Epidermal melanocyte (primary cell): Measurements from ENCODE around the gene CFAP69.
"Not testable (repeated sequence)": the region's sequence is repeated elsewhere in the genome, so short reads cannot be mapped to it uniquely, and the experiment has no call there.

Experiments used
- DNase-seq: peaks from one replicate; pipeline ENCODE4 v3.0.0; 2011; ENCODE audit warnings: low spot score; ENCODE audit not compliant: insufficient read length

The CFAP69 gene

DNA sequence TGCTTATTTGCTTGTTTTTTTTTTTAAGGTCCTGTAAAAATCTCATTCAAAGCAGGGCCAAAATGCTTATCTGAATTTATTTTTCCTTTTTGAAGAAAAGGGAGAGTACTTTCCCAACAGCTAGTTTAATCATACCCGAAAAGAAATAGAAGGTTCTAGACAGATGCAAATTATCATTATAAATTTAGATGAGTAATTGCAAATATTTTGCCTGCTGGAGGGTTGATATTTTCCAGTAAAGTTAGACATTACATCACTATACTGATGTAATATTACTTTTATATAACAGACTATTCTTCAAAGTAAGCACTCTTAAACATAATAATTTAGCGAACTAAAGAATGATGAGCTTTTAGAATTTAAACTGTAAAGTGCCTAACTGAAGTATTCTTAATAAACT, 14.1 kb upstream of the CFAP69 start:
- DNase-seq, result no peak

DNA sequence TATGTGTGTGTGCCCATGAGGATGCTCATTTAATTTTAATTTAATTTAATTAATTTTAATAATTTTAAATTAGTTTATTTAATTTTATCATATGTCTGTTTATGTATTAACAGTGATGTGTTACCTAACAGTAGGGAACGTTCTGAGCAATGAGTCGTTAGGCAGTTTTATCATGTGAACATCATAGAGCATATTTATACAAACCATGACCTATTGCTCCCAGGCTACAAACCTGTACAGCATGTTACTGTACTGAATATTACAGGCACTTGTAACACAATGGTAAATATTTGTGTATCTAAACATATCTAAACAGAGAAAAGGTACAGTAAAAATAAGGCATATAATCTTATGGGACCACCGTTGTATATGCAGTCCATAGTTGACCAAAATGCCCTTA, 13.7 kb upstream of the CFAP69 start:
- no peak for DNase-seq

- no peak for DNase-seq
These were observed 12.5 kb upstream of the CFAP69 start for GRCh38 chr7:90232430-90232829.

GRCh38 chr7:90233569-90233968, 11.4 kb upstream of the CFAP69 start:
- no peak for DNase-seq

DNA sequence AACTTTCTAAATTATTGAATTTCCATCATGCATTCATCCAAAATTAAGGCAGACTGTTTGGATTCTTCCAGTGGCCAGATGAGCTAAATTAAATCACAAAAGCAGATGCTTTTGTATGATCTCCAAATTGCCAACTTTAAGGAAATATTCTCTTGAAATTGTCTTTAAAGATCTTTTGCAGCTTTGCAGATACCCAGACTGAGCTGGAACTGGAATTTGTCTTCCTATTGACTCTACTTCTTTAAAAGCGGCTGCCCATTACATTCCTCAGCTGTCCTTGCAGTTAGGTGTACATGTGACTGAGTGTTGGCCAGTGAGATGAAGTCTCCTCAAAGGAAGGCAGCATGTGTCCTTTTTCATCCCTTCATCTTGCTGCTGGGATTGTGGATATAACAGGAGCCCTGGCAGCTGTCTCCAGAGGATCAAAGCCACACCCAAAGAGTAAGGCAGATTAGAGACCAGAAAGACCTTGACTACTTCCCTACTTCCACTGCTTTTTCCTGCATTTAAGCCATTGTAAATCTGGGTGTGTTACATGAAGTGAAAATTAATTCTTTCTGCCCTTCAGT, 8.2 kb upstream of the CFAP69 start:
- no peak for DNase-seq

GRCh38 chr7:90238022-90238421, 7.0 kb upstream of the CFAP69 start:
- no peak for DNase-seq

- no peak for DNase-seq
These were observed 6.4 kb upstream of the CFAP69 start for GRCh38 chr7:90238583-90238982.

GRCh38 chr7:90239050-90239449, 5.9 kb upstream of the CFAP69 start:
- DNase-seq, result no peak

DNA sequence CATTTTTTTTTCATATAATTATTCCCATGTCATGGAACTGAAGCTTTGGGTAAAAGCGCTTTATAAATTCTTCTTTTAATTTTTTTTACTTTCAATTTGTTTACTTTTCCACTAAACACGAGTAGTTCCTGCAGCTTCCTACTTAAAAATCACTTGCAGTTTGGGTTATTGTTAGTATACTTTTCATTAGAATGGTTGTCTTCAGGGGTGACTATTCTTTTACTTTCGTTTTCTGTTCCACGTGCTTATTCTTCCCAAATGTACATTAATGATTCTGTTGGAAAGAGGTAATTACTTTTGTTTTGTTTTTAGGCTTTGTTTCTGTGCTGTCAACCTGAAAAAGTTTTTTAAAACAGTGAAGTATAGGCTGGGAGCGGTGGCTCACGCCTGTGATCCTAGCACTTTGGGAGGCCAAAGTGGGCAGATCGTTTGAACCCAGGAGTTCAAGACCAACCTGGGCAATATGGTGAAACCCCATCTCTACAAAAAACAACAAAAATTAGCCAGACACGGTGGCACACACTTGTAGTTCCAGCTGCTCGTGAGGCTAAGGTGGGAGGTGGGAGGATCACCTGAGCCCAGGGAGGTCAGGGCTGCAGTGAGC, 5.2 kb upstream of the CFAP69 start:
- no peak for DNase-seq

GRCh38 chr7:90242369-90243168, 2.4 kb upstream of the CFAP69 start:
- no peak for DNase-seq

DNA sequence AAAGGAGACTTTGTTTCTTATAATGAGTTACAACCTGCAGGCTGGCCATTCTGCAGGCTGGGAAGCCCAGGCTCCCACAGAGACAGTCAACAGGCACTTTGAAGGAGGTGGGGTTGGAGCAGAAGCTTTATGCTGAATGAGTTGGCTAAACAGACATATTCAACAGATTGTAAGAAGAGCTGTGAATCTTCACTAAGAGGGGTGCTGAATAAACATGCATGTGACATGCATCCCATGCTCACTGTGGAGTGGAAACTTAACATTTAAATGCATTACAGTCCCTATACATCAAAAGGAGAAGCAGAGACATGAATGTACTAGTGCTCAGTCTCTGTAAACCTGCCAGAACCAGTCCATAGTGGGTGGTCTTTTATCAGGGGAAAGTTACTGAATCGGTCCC, 1.4 kb upstream of the CFAP69 start:
- no peak for DNase-seq

GRCh38 chr7:90244565-90244908, 437 bp upstream of the CFAP69 start:
- no peak for DNase-seq

GRCh38 chr7:90246171-90246570, 1.2 kb downstream of the CFAP69 start:
- DNase-seq, result no peak

GRCh38 chr7:90248706-90249105, 3.7 kb downstream of the CFAP69 start:
- no peak for DNase-seq

- DNase-seq, result no peak
These were observed 5.8 kb downstream of the CFAP69 start for GRCh38 chr7:90250601-90251303.

DNA sequence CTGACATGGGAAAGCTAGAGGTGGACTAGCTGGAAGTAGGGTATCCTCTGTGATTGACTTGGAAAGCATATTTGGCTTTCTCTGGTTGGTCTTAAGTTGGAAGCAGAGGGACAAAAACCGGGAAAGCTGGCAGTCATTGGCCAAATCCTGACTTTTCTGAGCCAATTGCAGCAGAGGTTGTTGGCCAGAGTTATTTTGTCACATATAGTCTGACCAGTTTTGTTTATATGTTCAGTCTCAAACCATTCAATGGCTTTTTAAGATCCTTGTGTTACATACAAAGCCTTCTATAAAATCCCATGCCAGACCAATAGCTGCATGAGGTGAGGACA, 6.3 kb downstream of the CFAP69 start:
- no peak for DNase-seq

DNA sequence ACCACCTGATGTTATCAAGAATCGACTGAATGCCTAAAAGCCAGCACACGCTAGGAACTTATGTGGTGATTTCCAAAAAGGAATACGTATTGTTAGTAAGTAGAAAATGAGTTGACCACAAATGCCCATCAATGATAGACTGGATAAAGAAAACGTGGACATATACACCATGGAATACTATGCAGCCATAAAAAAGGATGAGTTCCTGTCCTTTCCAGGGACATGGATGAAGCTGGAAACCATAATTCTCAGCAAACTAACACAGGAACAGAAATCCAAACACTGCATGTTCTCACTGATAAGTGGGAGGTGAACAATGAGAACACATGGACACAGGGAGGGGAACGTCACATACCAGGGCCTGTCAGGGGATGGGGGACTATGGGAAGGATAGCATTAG, 11.0 kb downstream of the CFAP69 start:
- DNase-seq, result not testable (repeated sequence)

GRCh38 chr7:90256778-90257177, 11.8 kb downstream of the CFAP69 start:
- DNase-seq, result no peak

GRCh38 chr7:90261441-90261840, 16.5 kb downstream of the CFAP69 start:
- DNase-seq, result no peak

DNA sequence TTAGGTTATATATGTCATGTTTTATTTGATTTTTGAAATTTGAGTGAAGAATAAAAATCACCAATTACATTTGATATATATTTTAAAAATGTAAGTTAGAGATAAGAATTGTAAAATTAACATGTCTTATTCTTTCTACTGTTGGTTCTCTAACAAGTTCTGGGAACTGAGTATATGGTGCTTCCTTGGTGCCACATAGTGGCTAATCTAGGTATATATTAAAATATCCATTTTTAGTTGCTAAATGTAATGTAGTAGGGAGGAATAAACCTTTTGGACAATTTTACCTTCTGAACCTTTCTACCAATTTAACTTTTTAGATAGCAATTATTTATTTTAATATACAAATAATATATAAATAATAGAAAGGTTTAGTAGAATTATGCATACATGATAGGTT, 17.5 kb downstream of the CFAP69 start:
- DNase-seq, result no peak

- DNase-seq, result no peak
These were observed 21.8 kb downstream of the CFAP69 start for GRCh38 chr7:90266808-90267207.

GRCh38 chr7:90267263-90267858, 22.4 kb downstream of the CFAP69 start:
- no peak for DNase-seq
